GM12873 (cell line): ENCODE measurements around the gene PIP4K2A.

Experiments used
- CTCF ChIP-seq: IDR thresholded peaks from 2 replicates; pipeline ENCODE4 v1.5.1; 2012; ENCODE audit warnings: low read depth, mild to moderate bottlenecking, moderate library complexity, low read length, control low read depth; ENCODE audit not compliant: insufficient read depth; ENCODE audit errors: missing control alignments

The PIP4K2A gene

GRCh38 chr10:22609251-22609650 is 105.1 kb downstream of the PIP4K2A start:
- TF ChIP-seq CTCF: no peak

GRCh38 chr10:22607261-22607660 is 107.1 kb downstream of the PIP4K2A start:
- no peak for TF ChIP-seq CTCF

DNA sequence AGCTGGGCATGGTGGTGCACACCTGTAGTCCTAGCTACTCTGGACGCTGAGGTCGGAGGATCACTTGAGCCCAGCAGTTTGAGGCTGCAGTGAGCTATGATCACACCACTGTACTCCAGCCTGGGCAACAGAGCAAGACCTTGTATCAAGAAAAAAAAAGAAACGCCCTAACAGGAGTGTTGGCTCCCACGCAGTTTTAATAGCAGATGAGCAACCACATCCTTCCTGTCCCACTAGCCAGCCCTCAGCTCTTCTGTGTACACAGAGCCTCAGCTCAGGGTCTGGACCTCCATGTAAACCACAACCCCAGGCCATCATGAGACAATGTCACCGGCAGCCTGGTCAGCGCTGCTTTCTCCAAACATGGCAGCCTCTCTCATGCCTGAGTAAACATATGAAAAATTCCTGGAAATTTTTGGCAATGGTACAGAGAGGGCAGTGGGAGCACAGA is 108.2 kb downstream of the PIP4K2A start:
- no peak for TF ChIP-seq CTCF

- no peak for TF ChIP-seq CTCF
Observed at GRCh38 chr10:22605168-22605567, 109.2 kb downstream of the PIP4K2A start.

- TF ChIP-seq CTCF: no peak
Observed at GRCh38 chr10:22604344-22605126, 109.8 kb downstream of the PIP4K2A start.

GRCh38 chr10:22603581-22603980 is 110.8 kb downstream of the PIP4K2A start:
- TF ChIP-seq CTCF: no peak

GRCh38 chr10:22601618-22602017 is 112.8 kb downstream of the PIP4K2A start:
- no peak for TF ChIP-seq CTCF
